ENCODE measurements around the gene PRSS27.
A peak's percentile ranks its signal among the peaks of the same experiment; 100 is the strongest.
"Not testable (repeated sequence)": the region's sequence is repeated elsewhere in the genome, so short reads cannot be mapped to it uniquely, and the experiment has no call there.

The PRSS27 gene

DNA sequence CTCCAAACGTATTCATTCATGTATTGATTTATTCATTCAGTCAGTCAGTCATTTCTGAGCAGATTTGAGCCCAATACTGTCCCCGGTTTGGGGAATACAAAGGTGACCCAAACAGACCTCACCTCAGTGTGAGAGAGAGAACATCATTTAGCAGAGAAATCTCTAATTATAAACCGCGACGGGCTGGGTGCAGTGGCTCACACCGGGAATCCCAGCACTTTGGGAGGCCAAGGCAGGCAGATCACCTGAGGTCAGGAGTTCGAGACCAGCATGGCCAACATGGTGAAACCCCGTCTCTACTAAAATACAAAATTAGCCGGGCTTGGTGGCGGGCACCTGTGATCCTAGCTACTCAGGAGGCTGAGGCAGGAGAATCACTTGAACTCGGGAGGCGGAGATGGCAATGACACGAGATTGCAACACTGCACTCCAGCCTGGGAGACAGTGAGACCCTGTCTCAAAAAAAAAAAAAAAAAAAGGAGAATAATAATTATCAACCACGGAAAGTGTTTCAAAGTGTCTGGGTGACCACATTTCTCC is 1.7 kb upstream of the PRSS27 start:
- DNase-seq = not testable (repeated sequence)

DNA sequence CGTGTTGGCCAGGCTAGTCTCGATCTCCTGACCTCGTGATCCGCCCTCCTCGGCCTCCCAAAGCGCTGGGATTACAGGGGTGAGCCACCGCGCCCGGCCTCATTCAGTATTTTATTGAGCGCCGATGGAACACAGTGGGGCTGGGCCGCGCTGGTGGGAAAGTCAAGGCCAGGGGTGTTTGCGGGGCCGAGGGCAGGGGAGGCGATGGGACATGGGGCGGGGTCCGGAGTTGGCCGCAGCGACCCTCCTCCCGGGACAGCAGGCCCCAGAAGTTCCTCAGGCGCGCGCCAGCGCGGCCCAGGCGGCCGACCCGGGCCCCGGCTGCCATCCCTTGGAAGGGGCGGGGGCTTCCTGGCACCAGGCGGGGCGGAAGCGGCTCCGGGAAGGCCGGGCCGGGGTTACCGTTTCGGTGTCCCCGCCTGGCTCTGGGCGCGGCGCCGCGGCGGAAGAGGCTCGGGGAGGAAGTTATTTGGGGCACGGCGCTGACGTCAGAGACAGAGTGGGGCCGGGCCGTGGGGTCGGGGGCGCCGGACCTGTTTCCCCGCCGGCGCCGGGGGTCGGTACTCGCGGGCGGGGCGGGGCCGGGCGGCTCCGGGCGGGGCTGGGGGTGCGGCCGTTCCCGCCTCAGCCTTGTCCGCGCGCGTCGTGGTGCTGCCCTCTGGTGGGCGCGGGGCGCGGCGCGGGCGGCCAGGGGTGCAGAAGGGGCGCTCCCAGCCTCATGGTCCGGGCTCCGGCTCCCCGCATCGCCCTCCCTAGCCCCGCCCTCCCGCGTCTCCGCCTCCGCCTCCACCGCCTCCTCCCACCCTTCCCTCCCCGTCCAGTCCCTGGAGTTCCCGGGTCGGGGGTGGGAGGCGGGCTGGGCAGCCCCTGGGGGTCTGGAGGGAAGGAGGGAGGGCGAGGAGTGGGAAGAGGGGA is 952 bp upstream of the PRSS27 start:
- peak; percentile 85 for DNase-seq

GRCh38 chr16:2719328-2720063 is 528 bp downstream of the PRSS27 start:
- DNase-seq = no peak

- no peak for DNase-seq
These were observed 2.4 kb downstream of the PRSS27 start for GRCh38 chr16:2717383-2718263.

DNA sequence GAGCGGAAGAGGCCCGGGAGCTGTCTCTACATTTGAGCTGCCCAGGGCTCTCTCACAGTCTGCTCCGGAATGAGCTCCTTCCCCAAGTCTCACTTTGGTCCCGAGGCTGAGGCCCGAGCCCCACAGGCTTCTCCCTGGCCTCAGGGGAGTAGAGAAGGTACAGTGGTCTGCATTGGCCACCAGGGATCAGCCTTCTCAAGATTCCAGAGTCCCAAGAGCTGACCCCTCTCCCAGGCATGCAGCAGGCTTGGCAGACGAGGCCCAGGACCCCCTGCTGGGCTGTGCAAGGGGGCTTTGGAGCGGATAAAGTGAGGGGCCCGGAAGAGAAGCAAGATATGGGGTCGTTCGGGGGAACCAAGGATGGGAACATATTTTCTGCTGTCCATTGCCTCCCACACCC is 3.1 kb downstream of the PRSS27 start:
- no peak for DNase-seq

DNA sequence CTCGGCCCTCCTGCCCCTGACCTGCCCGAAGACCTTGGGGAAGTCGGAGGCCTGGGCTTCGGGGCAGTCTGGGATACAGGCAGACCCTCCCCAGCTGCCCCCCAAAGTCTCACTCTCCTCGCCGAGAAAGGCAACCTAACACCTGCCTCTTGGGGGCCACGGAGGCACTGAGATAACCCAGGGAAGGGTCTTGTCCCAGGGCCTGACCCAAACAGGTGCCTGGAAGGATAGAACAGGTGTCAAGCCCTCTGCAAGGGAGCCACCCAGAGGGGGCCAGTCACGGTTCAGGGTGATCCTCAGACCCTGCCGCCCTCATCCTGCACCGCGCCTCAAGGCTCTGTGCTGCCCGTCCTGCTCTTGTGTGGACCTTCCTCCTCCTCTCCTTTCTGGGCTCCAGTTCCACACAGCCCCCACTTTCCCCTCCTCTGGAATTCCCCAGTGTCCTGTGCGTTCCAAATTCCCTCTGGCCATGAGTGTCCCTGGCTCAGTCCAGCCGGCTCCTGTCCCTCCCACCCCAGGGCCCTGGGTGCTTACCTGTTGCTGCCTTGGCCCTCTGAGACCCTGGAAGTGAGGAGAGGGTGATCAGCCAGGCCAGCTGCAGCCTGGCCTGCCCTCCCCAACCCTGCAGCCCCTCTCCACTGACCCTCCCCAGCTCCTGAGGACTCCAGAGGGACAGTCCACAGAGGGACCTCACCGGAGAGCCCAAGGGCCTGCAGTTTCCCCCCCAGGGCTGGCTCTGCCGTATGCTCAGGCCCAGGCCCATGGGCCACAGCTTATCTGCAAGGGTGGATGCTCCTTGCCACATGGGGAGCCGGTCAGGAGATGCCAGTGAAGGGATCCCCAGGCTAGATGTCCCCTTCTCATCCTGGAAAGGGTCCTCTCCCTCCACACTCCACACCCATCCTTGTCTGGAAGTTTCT is 3.8 kb downstream of the PRSS27 start:
- DNase-seq = no peak

GRCh38 chr16:2715519-2715918 is 4.5 kb downstream of the PRSS27 start:
- peak; percentile 40 for DNase-seq

DNA sequence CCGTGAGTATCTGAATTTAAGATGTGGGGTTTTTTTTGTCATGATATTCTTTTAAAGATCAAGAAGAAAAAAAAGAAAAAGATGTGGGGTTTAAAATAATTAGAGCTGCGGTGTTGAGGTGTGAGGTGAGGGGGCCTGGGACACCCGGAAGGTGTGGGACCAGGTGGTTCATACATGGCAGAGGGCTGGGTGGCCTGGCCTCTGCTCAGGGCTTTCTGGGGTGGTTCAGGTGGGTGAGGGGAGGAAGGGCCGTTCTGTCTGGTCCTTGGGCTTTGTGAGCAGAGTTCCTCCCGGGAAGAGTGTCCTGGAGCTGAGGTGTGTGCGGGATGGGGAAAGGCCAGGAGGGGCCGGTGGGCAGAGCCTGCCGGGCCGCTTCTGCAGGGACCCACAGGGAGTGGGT is 5.0 kb downstream of the PRSS27 start:
- DNase-seq = no peak

DNA sequence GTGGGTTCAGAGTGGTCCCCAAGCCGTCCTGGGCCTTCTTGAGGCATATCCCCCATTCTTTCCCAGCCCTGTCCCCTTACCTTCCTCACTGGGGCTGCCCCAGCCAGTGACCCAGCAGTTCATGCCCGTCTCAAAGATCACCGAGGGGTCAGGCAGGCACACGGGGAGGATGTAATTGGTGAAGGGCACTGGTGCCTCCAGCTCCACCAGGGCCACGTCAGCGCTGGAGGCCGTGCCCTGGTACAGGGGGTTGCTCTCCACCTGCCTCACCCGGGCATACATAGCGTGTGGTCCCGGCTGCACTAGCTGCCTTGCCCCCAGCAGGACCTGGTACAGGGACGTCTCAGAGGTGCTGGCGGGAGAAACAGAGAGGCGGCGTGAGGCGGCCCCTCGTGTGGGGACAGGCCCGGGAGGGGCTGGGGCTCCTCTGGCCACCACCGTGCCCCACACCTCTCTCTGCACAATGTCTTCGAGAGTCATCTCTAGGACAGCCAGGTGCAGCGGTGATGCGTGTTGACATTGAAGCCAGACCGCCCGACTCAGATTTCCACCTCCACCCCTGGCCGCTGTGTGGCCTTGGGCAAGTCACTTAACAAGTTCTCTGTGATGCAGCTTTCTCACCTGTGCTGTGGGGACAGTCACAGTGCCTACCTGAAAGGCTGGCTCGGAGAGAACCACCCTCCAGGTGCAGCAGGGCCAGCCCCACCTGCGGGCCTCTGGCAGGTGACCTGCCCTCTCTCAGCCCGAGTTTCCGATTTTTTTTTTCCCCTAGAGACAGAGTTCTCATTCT is 5.8 kb downstream of the PRSS27 start:
- no peak for DNase-seq

DNA sequence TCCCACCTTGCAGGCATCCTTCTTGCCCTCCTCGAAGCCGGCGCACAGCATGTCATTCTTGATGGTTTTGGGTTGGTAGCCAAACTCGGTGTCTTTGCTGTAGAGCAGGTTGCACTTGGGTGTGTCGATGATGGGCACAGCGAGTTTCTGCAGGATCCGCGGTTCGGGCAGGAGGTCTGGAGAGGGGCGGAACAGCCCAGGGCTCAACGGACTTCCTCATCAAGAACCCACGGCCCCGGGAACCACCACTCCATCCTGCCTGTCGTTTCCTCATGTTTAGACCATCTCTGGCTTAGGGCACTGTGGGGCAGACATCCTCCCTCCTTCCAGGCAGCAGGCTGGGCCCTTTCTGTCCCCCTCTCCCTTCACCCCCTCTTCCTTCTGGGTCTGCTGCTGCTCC is 6.5 kb downstream of the PRSS27 start:
- no peak for DNase-seq

GRCh38 chr16:2712546-2712945 is 7.5 kb downstream of the PRSS27 start:
- DNase-seq = no peak

GRCh38 chr16:2712063-2712441 is 8.0 kb downstream of the PRSS27 start:
- DNase-seq = no peak

DNA sequence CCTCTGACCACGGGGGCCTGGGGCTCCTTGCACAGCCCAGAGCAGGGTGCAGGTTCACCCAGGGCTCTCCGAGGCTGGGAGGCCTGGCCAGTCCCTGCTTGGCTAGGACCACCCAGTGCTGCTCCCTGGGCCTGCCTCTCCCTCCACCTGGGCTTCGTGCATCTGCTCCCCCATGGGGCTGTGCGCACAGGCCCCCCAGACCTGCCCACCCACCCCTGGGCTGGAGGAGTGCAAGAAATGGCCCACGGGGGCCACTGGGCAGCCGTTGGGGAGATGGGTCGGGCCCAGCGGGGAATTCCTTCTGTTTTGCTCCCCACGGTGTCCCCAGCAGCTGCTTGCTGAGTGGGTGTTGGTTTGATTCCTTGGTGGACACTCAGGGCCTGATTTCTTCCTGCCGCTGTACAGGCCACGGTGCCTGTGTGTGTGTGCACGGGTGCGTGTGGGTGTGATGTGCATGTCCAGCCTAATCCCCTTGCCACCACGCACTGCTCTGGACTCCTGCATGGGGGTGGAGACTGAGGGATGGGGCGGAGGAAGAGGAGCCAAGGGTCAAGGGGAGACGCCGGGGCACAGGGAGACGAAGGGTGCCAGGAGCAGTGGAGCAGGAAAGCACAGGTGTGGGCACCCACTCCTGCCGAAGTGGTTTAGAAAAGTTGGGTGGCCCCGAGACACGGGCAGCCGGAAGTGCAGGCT is 8.5 kb downstream of the PRSS27 start:
- DNase-seq = no peak

GRCh38 chr16:2710711-2711231 is 9.3 kb downstream of the PRSS27 start:
- DNase-seq = no peak

GRCh38 chr16:2710021-2710710 is 9.9 kb downstream of the PRSS27 start:
- DNase-seq = no peak

GRCh38 chr16:2709588-2709984 is 10.4 kb downstream of the PRSS27 start:
- DNase-seq = no peak

- DNase-seq = no peak
These were observed 11.0 kb downstream of the PRSS27 start for GRCh38 chr16:2708955-2709587.

GRCh38 chr16:2708290-2708639 is 11.8 kb downstream of the PRSS27 start:
- no peak for DNase-seq

Data from fibroblast of skin of right quadriceps (primary cell).